ENCODE data around the gene CNTNAP2. TPM values are rescaled to one million over a fixed set of nuclear protein-coding genes. Genes with fewer than 3 reads are reported as not detected.

The CNTNAP2 gene
- total RNA-seq, 1 donor from 2014 or later, result 9.2 TPM

DNA sequence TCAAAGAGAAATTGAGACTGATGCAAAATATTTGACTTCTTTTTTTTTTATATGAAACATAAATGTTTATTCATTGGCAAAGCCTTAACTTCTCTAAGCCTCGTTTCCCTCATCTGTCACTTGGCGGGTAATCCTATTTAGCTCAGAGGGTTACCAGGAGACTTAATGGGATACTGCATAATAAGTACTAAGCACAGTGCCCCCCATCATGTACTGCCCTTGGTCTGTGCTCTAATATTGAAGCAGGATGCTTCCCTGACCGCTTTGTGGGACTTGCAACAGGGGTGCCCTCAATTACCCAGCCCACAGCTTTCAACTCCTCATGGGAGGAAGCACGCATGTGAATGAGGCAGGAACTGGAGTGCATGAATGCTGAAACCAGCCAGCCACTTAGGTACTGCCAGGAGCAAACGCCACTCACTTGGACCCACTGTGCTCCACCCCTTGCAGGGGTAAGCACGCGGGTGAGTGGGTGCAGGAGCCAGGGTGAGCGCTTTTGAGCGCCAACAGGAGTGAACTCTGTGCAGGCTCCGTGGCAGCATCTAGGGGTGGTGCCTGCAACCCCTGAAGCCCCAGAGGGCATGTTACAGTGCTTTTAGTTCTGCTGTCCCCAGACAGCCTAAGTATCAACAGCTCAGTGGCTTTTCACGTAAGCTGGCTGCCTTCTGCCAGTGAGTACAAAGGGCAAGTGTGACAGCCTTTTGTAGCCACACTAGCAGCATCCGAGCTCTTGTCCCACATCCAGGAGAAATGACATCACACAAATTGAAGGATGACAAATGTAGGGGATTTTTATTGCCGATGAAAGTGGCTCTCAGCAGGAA, 2264.2 kb downstream of the CNTNAP2 start:
- TF ChIP-seq, protein P1, sequence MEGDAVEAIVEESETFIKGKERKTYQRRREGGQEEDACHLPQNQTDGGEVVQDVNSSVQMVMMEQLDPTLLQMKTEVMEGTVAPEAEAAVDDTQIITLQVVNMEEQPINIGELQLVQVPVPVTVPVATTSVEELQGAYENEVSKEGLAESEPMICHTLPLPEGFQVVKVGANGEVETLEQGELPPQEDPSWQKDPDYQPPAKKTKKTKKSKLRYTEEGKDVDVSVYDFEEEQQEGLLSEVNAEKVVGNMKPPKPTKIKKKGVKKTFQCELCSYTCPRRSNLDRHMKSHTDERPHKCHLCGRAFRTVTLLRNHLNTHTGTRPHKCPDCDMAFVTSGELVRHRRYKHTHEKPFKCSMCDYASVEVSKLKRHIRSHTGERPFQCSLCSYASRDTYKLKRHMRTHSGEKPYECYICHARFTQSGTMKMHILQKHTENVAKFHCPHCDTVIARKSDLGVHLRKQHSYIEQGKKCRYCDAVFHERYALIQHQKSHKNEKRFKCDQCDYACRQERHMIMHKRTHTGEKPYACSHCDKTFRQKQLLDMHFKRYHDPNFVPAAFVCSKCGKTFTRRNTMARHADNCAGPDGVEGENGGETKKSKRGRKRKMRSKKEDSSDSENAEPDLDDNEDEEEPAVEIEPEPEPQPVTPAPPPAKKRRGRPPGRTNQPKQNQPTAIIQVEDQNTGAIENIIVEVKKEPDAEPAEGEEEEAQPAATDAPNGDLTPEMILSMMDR (conservative IDR thresholded peaks at IDR 0.05; ENCODE audit: low read depth, low read length), result no peak

DNA sequence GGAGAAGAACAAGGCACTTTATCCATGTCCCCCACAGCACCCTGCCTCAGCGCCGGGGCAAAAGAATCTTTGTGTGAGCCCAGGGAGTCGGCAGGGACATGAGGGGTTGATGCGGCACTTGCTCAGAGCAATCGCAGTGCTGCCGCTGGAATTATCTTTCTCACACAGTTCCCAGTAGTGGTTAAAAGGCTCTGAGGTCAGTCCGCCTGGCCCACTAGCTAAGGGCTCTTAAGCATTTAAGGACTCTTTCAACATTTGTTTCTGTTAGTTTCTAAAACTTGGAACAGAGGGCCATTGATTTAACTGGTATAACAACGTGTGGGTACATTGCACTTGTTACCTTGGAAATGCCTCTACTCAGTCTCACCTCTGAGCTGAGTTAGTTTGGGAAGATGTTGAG, 2266.0 kb downstream of the CNTNAP2 start:
- no peak for DNase-seq (ENCODE audit: low read depth)
- TF ChIP-seq, protein P1 (conservative IDR thresholded peaks at IDR 0.05; ENCODE audit: low read depth, low read length), result no peak
- H3K4me3 ChIP-seq (ENCODE audit: low read depth, low read length), result no peak overlapping the region

More for the DNA sequence above, 2264.2 kb downstream of the CNTNAP2 start:
- H3K4me3 ChIP-seq (ENCODE audit: low read depth, low read length), result no peak overlapping the region
- no peak for DNase-seq (ENCODE audit: low read depth)

DNA sequence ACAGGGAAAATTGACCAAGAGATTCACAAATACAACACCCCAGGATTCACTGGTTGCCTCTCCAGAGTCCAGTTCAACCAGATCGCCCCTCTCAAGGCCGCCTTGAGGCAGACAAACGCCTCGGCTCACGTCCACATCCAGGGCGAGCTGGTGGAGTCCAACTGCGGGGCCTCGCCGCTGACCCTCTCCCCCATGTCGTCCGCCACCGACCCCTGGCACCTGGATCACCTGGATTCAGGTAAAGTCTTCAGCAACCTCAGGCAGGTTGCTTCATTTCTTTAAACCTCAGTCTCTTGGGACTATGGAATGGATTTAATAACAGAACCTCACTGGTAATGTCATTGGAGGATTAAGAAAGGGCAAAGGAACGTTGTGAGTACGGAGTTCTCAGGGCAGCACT, 2267.1 kb downstream of the CNTNAP2 start:
- no peak overlapping the region for H3K4me3 ChIP-seq (ENCODE audit: low read depth, low read length)
- TF ChIP-seq, protein P1 (conservative IDR thresholded peaks at IDR 0.05; ENCODE audit: low read depth, low read length), result no peak
- DNase-seq (ENCODE audit: low read depth), result no peak

DNA sequence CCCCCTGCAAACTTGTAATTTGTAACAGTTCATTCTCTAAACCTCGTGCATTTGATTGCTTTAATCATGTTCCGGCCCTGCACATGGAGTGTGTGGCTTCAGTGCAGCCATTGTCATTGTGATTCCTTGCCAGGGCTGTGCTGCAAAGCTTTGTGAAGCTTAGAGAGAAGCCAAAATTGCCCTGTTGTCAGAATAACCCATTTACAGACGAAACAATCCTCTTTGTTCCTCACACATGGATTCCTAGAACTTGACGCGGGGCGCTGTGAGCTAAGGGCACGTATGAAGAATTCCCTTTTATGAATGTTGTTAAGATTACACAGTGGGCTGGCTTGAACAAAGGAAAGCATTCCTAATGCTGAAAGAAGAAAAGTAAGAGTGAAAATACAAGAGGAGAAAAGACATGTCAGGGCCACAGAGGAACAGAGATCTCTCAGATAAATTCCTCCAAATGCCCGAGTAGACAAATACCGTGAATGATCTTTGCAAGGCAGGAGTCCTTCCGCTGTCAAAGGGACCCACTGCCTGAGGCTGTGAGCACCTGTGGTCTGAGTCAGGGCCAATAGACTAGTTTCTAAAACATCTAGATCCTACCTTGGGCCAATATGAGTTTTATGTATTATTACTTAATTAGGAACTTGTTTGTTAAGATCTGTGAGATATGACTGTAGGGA, 2268.5 kb downstream of the CNTNAP2 start:
- TF ChIP-seq, protein P1 (conservative IDR thresholded peaks at IDR 0.05; ENCODE audit: low read depth, low read length), result no peak
- DNase-seq (ENCODE audit: low read depth), result no peak

DNA sequence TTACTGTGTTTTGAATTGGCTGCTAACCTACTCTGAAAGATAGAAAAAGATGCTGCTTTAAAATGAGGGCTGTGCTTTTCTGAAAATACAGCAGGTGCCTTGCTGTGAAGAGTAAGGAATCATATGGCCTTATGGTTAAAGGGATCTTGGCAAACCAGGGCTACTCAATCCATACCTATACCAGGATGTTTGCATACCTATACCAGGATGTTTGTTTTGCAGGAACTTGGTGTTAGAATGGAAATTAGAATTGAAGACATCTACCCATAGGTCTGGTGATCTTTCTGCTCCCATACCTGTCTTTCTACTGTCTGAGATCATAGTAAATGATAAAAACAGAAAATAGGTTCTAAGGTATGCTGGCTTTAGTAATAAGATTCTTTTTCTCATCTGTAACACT, 2273.8 kb downstream of the CNTNAP2 start:
- H3K4me3 ChIP-seq (ENCODE audit: low read depth, low read length), result no peak overlapping the region
- no peak for DNase-seq (ENCODE audit: low read depth)
- TF ChIP-seq, protein P1 (conservative IDR thresholded peaks at IDR 0.05; ENCODE audit: low read depth, low read length), result no peak

More for the DNA sequence above, 2268.5 kb downstream of the CNTNAP2 start:
- H3K4me3 ChIP-seq (ENCODE audit: low read depth, low read length), result no peak overlapping the region

DNA sequence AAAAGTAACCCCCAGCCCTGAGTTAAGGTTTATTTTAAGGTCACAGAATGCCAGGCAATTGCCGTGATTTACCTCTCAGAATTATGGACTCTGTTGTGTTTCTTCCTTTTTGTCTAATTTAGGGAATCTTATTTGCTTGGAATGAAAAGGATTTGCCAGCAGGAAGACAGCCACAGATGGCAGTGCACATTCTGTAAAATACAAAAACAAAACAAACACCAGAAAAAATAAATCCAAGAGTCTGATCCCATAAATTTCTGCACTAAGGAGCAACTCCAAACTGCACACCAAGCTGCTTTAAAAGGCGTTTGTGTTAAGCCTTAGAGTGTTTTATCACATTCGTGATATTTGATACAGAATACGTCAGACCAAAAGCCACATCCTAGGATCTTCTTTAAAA, 2275.0 kb downstream of the CNTNAP2 start:
- no peak for DNase-seq (ENCODE audit: low read depth)
- no peak overlapping the region for H3K4me3 ChIP-seq (ENCODE audit: low read depth, low read length)
- TF ChIP-seq, protein P1 (conservative IDR thresholded peaks at IDR 0.05; ENCODE audit: low read depth, low read length), result no peak
